ENCODE results near the gene ZNF814. TPM values are rescaled to one million over a fixed set of nuclear protein-coding genes. Genes with fewer than 3 reads are reported as not detected.
"Not testable (repeated sequence)": the region's sequence is repeated elsewhere in the genome, so short reads cannot be mapped to it uniquely, and the experiment has no call there.

The ZNF814 gene
- total and polyA plus RNA-seq, 11 donors = 8.7 to 20.9 (median 10.5) TPM

GRCh38 chr19:57927587-57927986 lies 38.8 kb upstream of the ZNF814 start:
- WGBS, 4 donors = 98 to 99% (median 99%) methylated on average over 4 of the region's 4 CpGs
- no peak for TF ChIP-seq CTCF (IDR thresholded peaks at IDR 0.05)
- no peak for TF ChIP-seq POLR2A (IDR thresholded peaks at IDR 0.05)
- H3K4me3 ChIP-seq = no peak overlapping the region
- H3K27ac ChIP-seq = no peak overlapping the region
- DNase-seq = no peak
- no peaks in the 10 kb centered on the region for H3K27me3 ChIP-seq
- H3K36me3 ChIP-seq = peaks cover 3 to 69% (median 41%) of the 10 kb centered on the region in 9 donors
- no peak for ATAC-seq
- peaks cover 0 to 95% (median 45%) of the 10 kb centered on the region in 12 donors for H3K9me3 ChIP-seq
- H3K4me1 ChIP-seq = no peaks in the 10 kb centered on the region
- intact Hi-C loops (cut with DNase I) = no loop called here

GRCh38 chr19:57916168-57916995 lies 27.5 kb upstream of the ZNF814 start, which contains the start of gene ZNF417:
ZNF417 (minus strand) TSS chr19:57916592; CDS start chr19:57916411, 181 bp downstream.
- Histone ChIP-seq H3K4me1 (peaks cover 0 to 29% (median 15%) of the 10 kb centered on the region in 12 donors), H3K27ac (peak within 1 kb of the TSS in 11 of 12 donors; percentile 62 to 89 (median 84)), H3K36me3 (peaks cover 0 to 33% (median 18%) of the 10 kb centered on the region in 9 donors), H3K4me3 (peak within 1 kb of the TSS; percentile 69 to 99 (median 92)), H3K9me3 (peaks cover 0 to 17% (median 0%) of the 10 kb centered on the region in 12 donors)
- DNase-seq (peak; percentile 81 to 91 (median 88)), ATAC-seq (peak; percentile 98 to 99 (median 99))
- WGBS, 4 donors = 0 to 1% (median 1%) methylated on average over 20 to 51 of the region's 51 CpGs
- peak in 8 of 12 donors; percentile 20 to 63 (median 40) for TF ChIP-seq CTCF (IDR thresholded peaks at IDR 0.05)
- peak in 1 of 2 donors; percentile 66 for TF ChIP-seq POLR2A (IDR thresholded peaks at IDR 0.05)
- intact Hi-C loops (cut with DNase I); H3K27me3 ChIP-seq: not testable (repeated sequence)

GRCh38 chr19:57914531-57914930 lies 25.7 kb upstream of the ZNF814 start:
- H3K36me3 ChIP-seq = peaks cover 0 to 30% (median 19%) of the 10 kb centered on the region in 9 donors
- intact Hi-C loops (cut with DNase I) = no loop called here
- no peak for ATAC-seq
- no peak for DNase-seq
- TF ChIP-seq CTCF (IDR thresholded peaks at IDR 0.05) (no peak), POLR2A (IDR thresholded peaks at IDR 0.05) (no peak)
- no peak overlapping the region for H3K27ac ChIP-seq
- H3K27me3 ChIP-seq = no peaks in the 10 kb centered on the region
- no peak overlapping the region for H3K4me3 ChIP-seq
- H3K9me3 ChIP-seq = peaks cover 0 to 32% (median 0%) of the 10 kb centered on the region in 12 donors
- H3K4me1 ChIP-seq = peaks cover 0 to 29% (median 15%) of the 10 kb centered on the region in 12 donors
- 73 to 85% (median 83%) methylated on average over 3 of the region's 3 CpGs for WGBS, 4 donors

- peaks cover 0 to 60% (median 38%) of the 10 kb centered on the region in 9 donors for H3K36me3 ChIP-seq
- no peaks in the 10 kb centered on the region for H3K27me3 ChIP-seq
- WGBS, 4 donors = 70 to 78% (median 74%) methylated on average over 3 of the region's 3 CpGs
- H3K9me3 ChIP-seq = peaks cover 0 to 64% (median 0%) of the 10 kb centered on the region in 12 donors
- ATAC-seq (no peak), DNase-seq (no peak)
- TF ChIP-seq POLR2A (IDR thresholded peaks at IDR 0.05) = no peak
- no peak for TF ChIP-seq CTCF (IDR thresholded peaks at IDR 0.05)
- no peak overlapping the region for H3K4me3 ChIP-seq
- H3K27ac ChIP-seq = no peak overlapping the region
- intact Hi-C loops (cut with DNase I) = loop anchor here in 4 of 10 donors (10.0 kb wide), 2 partner anchors 163 to 803 kb away; partner anchors contain the start of gene ZNF776 (in 3 of the 4)
- peaks cover 0 to 8% (median 0%) of the 10 kb centered on the region in 12 donors for H3K4me1 ChIP-seq
Measured at GRCh38 chr19:57907394-57907793, 18.6 kb upstream of the ZNF814 start.
